Activated naive CD8-positive, alpha-beta T cell treated with anti-CD3 and anti-CD28 coated beads, Interleukin-2, amount 50 U/mL, for 16 hours (primary cell): ENCODE results near the gene HHATL.

ENCODE experiments used
- DNase-seq: peaks from one replicate; pipeline ENCODE4 v3.0.0-alpha.2; 2020; ENCODE audit warnings: low read depth, low spot score

Gene HHATL

GRCh38 chr3:42664438-42664803, 38.2 kb downstream of the HHATL start:
- DNase-seq, result no peak

- no peak for DNase-seq
Observed at GRCh38 chr3:42663581-42664437, 38.8 kb downstream of the HHATL start.

GRCh38 chr3:42662813-42663535, 39.6 kb downstream of the HHATL start:
- DNase-seq, result no peak

- no peak for DNase-seq
Observed at GRCh38 chr3:42662037-42662812, 40.4 kb downstream of the HHATL start.

- no peak for DNase-seq
Observed at GRCh38 chr3:42661593-42662022, 41.0 kb downstream of the HHATL start.

- no peak for DNase-seq
Observed at GRCh38 chr3:42660898-42661297, 41.7 kb downstream of the HHATL start.

- no peak for DNase-seq
Observed at GRCh38 chr3:42660131-42660715, 42.4 kb downstream of the HHATL start.

GRCh38 chr3:42659451-42660130, 43.0 kb downstream of the HHATL start:
- no peak for DNase-seq

GRCh38 chr3:42658771-42659390, 43.7 kb downstream of the HHATL start:
- no peak for DNase-seq

- no peak for DNase-seq
Observed at GRCh38 chr3:42658091-42658770, 44.4 kb downstream of the HHATL start.

- DNase-seq, result no peak
Observed at GRCh38 chr3:42657675-42658074, 44.9 kb downstream of the HHATL start.

GRCh38 chr3:42656680-42657610, 45.7 kb downstream of the HHATL start:
- DNase-seq, result no peak

- DNase-seq, result no peak
Observed at GRCh38 chr3:42655980-42656679, 46.5 kb downstream of the HHATL start.

- no peak for DNase-seq
Observed at GRCh38 chr3:42655331-42655888, 47.2 kb downstream of the HHATL start.

GRCh38 chr3:42654331-42655201, 48.0 kb downstream of the HHATL start:
- DNase-seq, result no peak

- DNase-seq, result no peak
Observed at GRCh38 chr3:42653560-42654330, 48.9 kb downstream of the HHATL start, which contains the start of gene ZBTB47. TSS of gene ZBTB47 (plus strand) at chr3:42653697. CDS start at chr3:42658356, 4,659 bp downstream.

- no peak for DNase-seq
Observed at GRCh38 chr3:42653303-42653559, 49.4 kb downstream of the HHATL start.
